Osteoblast (primary cell): Measurements from ENCODE around the gene TNFRSF14. TPM values are rescaled to one million over a fixed set of nuclear protein-coding genes. Genes with fewer than 3 reads are reported as not detected.

Source experiments
- DNase-seq: peaks from one replicate; pipeline ENCODE4 v3.0.0; 2011; ENCODE audit warnings: low spot score, mixed read lengths; ENCODE audit not compliant: insufficient read length; ENCODE audit errors: missing footprints
- H2AFZ ChIP-seq: 2 replicates; pipeline ENCODE4 v1.6.0; 2011; ENCODE audit warnings: mild to moderate bottlenecking, low read length
- H3K27ac ChIP-seq: 2 replicates; pipeline ENCODE4 v1.5.1; 2011; ENCODE audit warnings: mild to moderate bottlenecking, low read depth, low read length, moderate library complexity
- H3K27me3 ChIP-seq: 2 replicates; pipeline ENCODE4 v1.6.0; 2012; ENCODE audit warnings: mild to moderate bottlenecking, control low read depth, inconsistent platforms, low read length, moderate library complexity; ENCODE audit not compliant: insufficient read depth
- H3K36me3 ChIP-seq: 2 replicates; pipeline ENCODE4 v1.5.1; 2011; ENCODE audit warnings: mild to moderate bottlenecking, low read length, control low read depth, moderate library complexity; ENCODE audit not compliant: insufficient read depth
- H3K4me1 ChIP-seq: 2 replicates; pipeline ENCODE4 v1.5.1; 2011; ENCODE audit warnings: mild to moderate bottlenecking, low read length, control low read depth, moderate library complexity; ENCODE audit not compliant: insufficient read depth
- H3K4me2 ChIP-seq: 2 replicates; pipeline ENCODE4 v1.6.0; 2011; ENCODE audit warnings: mild to moderate bottlenecking, low read length; ENCODE audit not compliant: insufficient read depth
- H3K4me3 ChIP-seq: fragments of 200-600 bp; sonication (generic); 3 replicates; pipeline ENCODE4 v1.5.1; 2012; ENCODE audit warnings: mild to moderate bottlenecking, low read length, inconsistent platforms; ENCODE audit not compliant: insufficient read depth
- H3K79me2 ChIP-seq: 2 replicates; pipeline ENCODE4 v1.6.0; 2012; ENCODE audit warnings: mild to moderate bottlenecking, low read length, control low read depth, inconsistent platforms; ENCODE audit not compliant: insufficient read depth
- H3K9me3 ChIP-seq: 2 replicates; pipeline ENCODE4 v1.5.1; 2011; ENCODE audit warnings: low read depth, low read length, control low read depth
- H4K20me1 ChIP-seq: 2 replicates; pipeline ENCODE4 v1.6.0; 2012; ENCODE audit warnings: mild to moderate bottlenecking, low read length, control low read depth; ENCODE audit not compliant: insufficient read depth
- CTCF ChIP-seq: IDR thresholded peaks from 2 replicates; pipeline ENCODE4 v1.5.1; 2011; ENCODE audit warnings: mild to moderate bottlenecking, low read depth, low read length, moderate library complexity; ENCODE audit errors: extremely low read depth
- total RNA-seq: library from RNA; depleted of rRNA; stranded (reverse); fragments of >200 nt; gene quantifications from 2 replicates; pipeline ENCODE4 v1.2.3, GENCODE V29; 2012

The TNFRSF14 gene
- 29.2 and 36.6 TPM in 2 replicates for total RNA-seq

GRCh38 chr1:2556277-2556677 is at the start of gene TNFRSF14:
Gene TNFRSF14 (plus strand): TSS chr1:2556371. CDS start chr1:2556665, 294 bp downstream.
- no peaks in the 10 kb centered on the region for H3K9me3 ChIP-seq
- no peaks in the 10 kb centered on the region for H3K27me3 ChIP-seq
- peak within 1 kb of the TSS; percentile 95 for H3K4me2 ChIP-seq
- no peak for TF ChIP-seq CTCF
- H3K27ac ChIP-seq: peak within 1 kb of the TSS; percentile 79
- no peaks in the 10 kb centered on the region for H3K36me3 ChIP-seq
- peaks cover 3% of the 10 kb centered on the region for H3K79me2 ChIP-seq
- peak within 1 kb of the TSS; percentile 94 for H2AFZ ChIP-seq
- peak; percentile 98 for DNase-seq
- H3K4me1 ChIP-seq: peaks cover 6% of the 10 kb centered on the region
- no peaks in the 10 kb centered on the region for H4K20me1 ChIP-seq
- peak within 1 kb of the TSS; percentile 90 for H3K4me3 ChIP-seq

- H3K9me3 ChIP-seq: no peaks in the 10 kb centered on the region
- no peak overlapping the region for H3K4me2 ChIP-seq
- H3K4me1 ChIP-seq: no peaks in the 10 kb centered on the region
- H3K79me2 ChIP-seq: no peaks in the 10 kb centered on the region
- H3K27ac ChIP-seq: no peak overlapping the region
- DNase-seq: peak; percentile 93
- no peak overlapping the region for H3K4me3 ChIP-seq
- peaks cover 18% of the 10 kb centered on the region for H3K36me3 ChIP-seq
- TF ChIP-seq CTCF: no peak
- H3K27me3 ChIP-seq: peaks cover 28% of the 10 kb centered on the region
- H4K20me1 ChIP-seq: peaks cover 5% of the 10 kb centered on the region
- H2AFZ ChIP-seq: no peak overlapping the region
Measured at GRCh38 chr1:2506901-2507565, 49.1 kb upstream of the TNFRSF14 start.

GRCh38 chr1:2507744-2508155 is 48.4 kb upstream of the TNFRSF14 start:
- H3K27me3 ChIP-seq: peaks cover 27% of the 10 kb centered on the region
- peak; percentile 88 for DNase-seq
- no peak overlapping the region for H3K27ac ChIP-seq
- no peaks in the 10 kb centered on the region for H3K79me2 ChIP-seq
- no peak overlapping the region for H2AFZ ChIP-seq
- no peak for TF ChIP-seq CTCF
- H3K4me2 ChIP-seq: no peak overlapping the region
- H3K4me3 ChIP-seq: no peak overlapping the region
- H3K4me1 ChIP-seq: no peaks in the 10 kb centered on the region
- H3K9me3 ChIP-seq: no peaks in the 10 kb centered on the region
- peaks cover 19% of the 10 kb centered on the region for H3K36me3 ChIP-seq
- H4K20me1 ChIP-seq: peaks cover 5% of the 10 kb centered on the region

DNA sequence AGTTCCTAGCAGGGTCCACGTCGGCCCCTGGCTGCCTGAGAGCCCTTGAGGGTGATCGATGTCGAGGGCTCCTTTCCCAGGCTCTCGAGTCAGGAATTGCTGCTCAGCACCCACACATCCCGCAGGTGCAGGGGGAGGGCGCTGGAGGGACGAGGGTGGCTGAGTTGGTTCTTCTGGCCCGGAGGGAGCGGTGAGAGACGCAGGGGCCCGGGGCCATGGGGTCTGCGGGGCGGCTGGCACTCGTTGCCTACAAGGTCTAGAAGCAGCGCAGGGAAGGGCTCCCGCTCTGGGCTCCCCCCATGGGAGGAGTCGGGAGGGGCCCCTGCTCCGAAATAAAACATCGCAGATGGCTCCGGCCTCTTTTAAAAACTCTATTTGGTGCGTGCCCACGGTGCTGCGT is 48.0 kb upstream of the TNFRSF14 start:
- no peak for TF ChIP-seq CTCF
- H3K4me3 ChIP-seq: no peak overlapping the region
- DNase-seq: no peak
- no peaks in the 10 kb centered on the region for H3K4me1 ChIP-seq
- peaks cover 5% of the 10 kb centered on the region for H4K20me1 ChIP-seq
- H2AFZ ChIP-seq: no peak overlapping the region
- no peak overlapping the region for H3K4me2 ChIP-seq
- H3K79me2 ChIP-seq: no peaks in the 10 kb centered on the region
- H3K27ac ChIP-seq: no peak overlapping the region
- peaks cover 23% of the 10 kb centered on the region for H3K27me3 ChIP-seq
- H3K36me3 ChIP-seq: peaks cover 23% of the 10 kb centered on the region
- no peaks in the 10 kb centered on the region for H3K9me3 ChIP-seq
